ENCODE data around the gene SORCS2.

SORCS2 gene

DNA sequence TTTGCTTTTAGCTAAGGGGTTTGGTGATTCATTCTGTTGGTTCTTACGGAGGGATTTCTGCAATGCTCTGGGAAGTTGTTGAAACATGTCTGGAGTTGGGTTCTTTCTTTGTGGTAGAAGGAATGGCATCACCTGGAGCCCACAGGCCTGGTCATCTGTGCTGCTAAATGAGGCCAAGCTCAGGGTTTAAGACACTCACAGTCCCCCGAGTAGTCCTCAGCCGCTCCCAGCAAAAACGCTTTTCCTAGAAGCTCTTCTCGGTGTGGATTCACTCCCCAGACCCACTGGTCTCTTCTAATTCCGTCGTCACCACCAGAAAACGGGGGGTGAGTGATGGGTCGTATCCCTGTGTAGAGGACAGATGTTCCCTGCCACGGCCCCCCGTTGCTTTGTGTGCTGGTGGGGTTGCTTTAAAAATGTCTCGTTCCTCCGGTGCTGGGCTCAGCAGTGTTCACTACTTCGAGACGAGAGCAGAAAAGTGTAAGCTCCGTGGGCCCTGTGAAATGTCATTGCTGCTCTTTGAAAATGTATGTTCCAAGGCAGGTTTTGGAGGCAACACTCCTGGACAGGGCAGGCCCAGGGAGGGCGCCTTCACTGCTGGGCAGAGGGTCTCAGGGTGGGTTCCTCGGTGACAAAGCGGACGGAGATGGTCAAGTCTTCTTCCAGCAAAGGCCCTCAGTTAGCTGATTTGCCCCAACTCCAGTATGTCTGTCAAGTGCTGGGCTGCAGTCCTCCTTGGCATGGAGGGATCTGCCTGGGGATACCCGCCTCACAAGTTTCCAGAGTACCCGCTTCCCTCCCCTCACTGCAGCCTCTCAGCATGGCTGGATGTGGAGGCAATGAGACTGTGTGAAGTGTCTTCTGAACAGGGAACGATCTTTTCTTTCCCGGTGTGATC, 205.1 kb downstream of the SORCS2 start:
- DNase-seq = no peak

DNA sequence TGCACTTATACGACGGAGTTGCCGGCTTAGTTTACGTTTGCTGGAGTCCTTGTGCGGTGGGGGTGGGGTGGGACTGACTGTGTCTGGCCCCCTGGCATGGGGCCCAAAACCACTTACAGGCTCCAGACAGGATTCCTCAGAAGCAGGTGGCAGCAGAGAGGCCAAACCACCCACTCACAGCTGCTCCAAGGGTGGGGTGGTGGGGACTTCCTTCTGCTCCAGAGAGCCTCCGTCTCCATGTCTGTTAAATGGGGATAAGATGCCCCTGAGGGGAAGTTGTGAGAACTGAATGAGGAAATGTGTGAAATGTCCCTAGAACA, 205.7 kb downstream of the SORCS2 start:
- no peak for DNase-seq

DNA sequence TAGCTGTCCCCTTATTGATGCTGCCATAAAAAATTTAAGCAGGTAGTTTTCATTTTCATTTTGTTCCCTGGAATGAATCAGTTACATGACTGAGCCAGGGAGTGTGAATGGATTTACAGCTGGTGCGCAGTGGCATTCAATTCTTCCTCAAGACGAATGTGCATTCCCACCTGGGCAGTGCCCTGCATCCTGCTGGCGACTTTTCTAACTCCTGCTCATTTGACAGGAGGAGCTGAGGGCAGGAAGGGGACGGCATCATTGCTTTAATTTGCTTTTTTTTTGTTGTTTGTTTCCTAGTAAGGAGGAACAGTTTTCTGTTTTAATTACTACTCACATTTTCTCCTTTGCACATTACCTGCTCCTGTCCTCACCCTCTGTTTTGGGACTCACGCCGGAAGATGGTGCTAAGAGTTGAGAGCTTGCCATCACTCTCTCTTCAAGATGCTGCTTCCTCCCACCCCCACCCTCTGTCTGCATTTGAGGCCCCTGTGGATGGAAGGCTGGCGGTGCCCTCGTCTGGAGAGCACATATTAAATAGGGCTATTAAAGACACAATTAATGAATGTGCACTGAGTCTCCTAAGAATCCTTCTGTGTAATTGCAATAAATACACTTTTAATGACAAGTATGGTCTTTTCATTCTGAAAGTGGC, 206.6 kb downstream of the SORCS2 start:
- DNase-seq = no peak

DNA sequence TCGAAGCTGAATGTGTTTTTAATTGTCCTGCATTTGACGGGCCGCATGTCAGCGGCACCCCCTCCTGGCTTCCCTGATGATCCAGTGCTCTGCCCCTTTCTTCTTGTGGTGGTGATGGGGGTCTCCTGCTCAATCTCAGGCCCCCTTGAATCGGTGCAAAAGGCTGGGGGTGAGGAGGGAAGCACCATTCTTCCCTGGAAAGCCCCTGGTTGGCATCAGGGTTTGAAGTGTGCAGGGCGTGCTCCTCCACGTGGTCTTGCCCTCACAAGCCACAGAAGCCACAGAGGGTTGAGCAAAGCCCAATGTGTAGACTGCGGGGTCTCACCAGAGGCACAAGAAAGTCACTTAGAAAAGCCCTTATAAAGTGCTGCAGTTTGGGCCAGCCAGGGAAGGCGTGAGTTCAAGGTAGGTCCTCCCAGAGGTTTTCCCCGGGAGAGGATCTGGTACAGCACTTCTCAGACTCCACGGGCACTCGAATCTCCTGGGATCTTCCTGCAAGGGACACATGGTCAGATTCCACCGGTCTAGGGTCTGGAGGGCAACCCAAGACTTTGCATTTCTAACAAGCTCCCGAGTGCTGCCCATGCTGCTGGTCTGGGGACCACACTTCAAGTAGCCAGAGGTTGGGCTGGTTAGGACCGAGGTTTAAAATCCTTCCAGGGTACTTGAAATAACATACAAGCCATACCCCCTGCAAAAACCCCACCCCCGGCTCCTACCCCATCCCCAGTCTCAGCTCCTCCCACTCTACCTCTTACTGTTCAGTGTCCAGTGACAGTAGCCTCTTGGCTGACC, 207.3 kb downstream of the SORCS2 start:
- DNase-seq = no peak

DNA sequence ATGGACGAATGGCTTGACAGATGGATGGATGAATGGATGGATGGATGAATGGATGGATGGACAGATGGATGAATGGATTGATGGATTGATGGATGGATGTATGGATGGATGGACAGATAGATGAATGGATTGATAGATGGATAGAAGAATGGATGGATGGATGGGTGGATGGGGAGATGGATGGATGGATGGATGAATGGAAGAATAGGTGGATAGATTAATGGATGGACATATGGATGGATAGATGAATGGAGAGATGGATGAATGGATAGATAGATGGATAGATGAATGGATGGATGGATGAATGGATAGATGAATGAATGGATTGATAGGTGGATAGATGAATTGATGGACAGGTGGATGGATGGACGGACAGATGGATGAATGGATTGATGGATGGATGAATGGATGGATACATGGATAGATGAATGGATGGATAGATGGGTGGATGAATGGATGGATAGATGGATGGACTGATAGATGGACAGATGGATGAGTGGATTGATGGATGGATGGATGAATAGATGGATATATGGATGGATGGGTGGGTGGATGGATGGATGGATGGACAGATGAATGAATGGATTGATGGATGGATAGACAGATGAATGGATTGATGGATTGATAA, 208.4 kb downstream of the SORCS2 start:
- no peak for DNase-seq

DNA sequence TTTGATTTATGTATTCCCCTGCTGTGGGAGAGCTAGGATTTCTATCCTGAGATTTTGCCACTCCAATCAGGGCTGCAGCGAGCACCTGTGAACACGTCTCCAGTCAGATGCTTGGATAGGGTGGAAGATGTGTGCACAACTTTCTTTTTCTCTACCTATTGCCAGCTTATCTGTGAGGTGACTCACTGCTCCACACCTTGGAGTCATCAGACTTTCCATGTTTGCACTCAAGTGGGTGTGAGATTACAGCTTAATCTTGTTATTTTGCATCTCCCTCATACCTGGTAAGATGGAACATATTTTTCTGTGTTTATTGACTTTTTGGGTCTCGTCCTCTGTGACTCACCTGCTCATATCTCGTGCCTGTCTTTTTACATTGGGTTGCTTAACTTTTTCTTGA, 210.2 kb downstream of the SORCS2 start:
- DNase-seq = no peak

DNA sequence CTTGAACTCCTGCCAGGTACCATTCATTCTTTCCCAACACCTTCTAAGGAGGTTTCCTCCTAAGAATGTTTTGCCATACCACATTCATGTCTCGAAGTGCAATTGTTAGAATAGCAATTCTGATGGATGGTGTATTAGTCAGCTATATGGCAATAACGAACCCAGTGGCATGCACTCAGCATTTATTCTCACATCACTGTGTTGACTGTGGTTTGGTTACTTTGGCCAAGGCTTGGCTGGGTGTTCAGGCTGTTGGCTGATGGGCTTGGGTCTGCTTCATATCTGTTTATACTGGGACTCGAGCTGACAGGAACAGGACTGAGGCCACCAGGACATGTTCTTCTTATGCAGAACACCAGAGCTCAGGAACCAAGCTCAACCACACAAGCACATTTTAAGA, 210.7 kb downstream of the SORCS2 start:
- DNase-seq = no peak

DNA sequence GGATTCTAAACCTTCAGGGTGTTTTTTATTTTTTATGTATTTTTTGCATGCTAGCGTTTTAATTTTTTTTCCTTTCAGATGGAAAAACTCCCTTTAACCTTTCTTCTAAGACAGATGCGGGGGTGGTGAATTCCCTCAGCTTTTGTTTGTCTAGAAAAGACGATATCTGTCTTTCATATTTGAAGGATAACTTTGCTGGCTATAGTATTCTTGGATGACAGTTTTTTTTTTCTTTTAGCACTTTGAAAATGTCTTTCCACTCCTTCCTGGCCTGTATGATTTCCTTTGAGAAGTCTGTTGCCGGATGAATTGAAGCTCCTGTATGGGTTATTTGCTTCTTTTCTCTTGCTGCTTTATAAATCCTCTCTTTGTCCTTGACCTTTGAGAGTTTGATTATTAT, 215.8 kb downstream of the SORCS2 start:
- no peak for DNase-seq

DNA sequence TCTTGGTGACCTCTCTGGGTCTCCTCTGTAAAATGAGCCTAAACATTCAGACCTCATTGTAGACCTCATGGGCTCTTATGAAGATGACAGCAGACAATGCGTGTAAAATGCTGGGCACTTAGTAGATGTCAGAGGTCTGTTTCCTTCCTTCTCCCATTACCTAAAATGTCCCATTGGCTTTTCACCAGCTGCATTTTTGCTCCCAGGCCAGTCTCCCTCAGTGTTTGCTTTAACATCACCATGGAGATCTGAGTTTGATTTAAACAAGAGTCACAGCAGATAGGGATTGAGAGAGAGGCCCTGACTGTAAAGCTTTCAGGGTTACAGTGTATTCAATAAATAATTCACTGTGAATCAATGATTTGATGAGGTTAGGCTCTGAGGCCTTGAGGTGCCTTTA, 218.1 kb downstream of the SORCS2 start:
- DNase-seq = no peak

DNA sequence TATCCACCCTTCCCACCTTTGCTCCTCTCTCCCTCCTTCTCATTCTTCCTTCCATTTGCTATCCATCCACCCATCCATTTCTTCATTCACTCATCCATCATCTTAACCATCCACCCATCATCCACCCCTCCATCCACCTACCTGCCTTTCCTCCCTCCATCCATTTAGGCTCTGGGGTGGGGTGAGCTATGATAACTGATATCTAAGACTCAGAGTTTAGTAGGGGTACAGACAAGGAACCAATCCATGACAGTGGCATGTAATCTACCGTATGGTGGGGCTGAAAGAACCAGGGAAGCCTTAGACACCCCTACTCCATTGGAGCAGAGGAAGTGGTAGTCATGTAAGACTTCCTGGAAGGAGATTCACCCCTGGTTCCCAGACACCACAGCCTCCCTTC, 219.2 kb downstream of the SORCS2 start:
- no peak for DNase-seq

DNA sequence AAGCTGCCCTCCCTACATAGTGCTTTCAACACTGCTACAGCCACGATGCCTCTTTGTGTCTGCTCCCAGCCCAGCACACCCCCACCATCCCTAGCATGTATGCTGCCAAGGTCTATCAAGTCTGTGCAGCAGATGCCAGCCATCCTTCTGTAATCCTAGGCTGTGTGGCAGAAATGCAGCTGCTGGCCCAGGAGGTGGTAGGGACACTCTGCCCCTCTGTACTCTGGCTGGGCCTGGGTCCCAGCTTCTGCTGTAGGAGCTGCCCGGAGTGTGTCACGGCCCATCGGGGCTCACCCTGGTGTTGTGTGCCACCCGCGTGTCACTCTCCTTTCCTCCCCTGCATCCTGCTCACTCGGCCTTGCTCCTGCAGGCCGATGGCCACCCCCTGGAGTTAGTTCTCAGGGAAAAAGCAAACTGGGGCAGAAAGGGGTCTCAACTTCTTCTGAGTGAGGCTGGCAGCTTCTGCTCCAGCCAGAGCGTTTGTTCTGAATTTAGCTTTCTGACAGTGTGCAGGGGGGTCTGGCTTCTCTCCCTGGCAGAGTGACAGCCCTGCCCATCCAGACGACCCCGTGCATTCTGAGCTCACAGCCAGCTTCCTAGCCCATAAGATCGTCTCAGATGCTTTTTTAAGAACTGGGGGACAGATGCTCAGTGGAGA, 219.7 kb downstream of the SORCS2 start:
- no peak for DNase-seq

DNA sequence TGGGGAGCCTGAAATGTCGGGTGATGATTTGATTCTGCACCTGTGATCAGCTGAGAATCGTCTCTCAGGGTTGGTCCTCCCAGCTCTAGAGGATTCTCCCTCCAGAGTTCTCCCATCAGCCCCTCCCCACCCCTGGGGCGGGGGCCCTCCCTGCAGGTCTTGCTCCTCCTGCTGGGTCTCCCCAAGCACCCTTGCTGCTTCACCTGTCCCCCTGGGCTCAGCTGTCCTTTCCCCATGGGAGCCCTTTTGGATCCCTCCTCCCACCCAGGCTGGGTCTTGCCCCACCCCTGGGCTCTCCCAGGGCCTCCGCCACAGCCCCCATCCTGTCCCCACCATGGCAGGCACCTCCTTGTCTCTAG, 220.2 kb downstream of the SORCS2 start:
- DNase-seq = no peak

DNA sequence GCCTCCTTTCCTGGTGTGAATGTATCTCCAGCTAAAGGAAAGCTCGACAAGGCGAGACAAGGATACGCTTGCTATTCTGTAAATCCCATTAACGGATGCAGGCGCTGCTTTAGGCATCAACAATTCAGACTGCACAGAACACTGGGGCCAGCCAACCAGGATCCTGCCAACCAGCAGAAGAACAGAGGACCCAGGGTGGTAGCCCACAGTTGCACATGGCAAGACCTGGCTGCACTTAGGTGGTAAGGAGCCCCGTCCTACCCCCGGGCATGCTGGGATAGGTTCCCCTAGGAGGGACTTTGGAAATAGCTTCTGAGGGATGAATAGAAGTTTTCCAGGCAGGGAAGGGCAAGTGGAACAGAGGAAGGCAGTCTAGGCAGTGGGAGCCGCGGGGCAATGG, 221.7 kb downstream of the SORCS2 start:
- no peak for DNase-seq

DNA sequence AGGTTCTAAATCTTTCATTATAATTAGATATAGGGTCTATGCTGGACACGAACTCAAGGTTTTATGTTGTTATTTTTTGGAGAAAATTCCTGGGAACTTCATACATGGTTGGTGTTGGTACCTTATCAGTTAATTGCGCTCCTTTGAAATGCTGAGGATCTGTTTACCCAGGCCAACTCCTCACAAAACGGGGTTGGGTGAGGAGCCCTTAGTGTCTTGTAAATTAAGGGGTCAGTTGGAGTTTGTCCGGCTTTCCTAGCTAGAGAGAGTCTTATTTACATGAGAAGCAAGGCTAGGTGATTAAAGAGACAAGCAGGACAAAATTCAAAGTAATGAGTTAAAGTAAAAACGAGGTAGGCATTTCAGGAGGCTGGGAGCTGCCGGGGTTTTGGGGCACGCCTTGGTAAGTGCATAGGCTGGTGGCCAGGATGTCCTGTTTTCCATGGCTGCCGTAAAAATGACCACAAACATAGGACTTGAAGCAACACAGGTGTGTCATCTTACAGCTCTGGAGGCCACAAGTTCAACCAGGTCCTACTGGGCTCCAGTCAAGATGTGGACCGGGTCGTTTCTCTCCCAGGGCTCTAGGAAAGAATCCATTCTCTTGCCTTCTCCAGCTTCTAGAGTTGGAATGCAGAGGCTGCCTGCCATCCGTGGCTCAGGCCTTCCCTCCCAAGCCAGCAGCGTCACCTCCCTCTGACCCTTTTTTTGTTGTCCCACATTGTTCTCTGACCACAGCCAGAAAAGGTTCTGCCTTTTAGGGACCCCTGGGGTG, 222.6 kb downstream of the SORCS2 start:
- DNase-seq = no peak

DNA sequence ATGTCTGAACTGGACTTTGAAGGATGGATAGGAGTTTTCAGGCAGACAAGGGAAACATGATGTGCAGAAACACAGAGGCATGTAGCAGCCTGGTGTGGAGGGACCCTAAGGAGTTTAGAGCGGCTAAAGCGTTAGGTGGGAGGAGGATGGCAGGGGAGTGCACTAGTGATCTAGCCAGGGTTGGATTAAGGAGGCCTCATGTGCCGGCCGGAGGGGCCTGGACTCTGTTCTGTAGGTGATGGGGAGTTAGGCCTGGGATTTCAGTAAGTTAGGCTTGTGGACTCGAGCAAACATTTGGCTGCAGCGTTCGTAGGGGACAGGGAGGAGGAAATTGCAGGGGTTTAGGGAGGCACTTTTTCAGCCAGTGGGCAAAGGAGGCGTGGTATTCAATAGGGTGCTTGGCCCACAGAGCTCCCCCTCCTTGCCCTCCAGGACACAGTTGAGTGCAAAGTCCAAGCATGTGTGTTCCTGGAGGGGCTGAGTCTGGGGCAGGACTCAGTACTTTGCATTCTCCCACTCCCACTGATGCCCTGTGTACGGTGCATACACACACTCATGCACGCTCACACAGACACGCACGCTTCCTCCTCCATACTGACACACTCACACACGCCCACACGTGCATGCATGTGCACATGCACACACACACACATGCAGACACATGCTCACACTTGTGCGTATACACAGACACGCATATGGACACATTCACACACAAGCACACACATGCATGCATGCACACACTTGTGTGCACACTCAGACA, 223.8 kb downstream of the SORCS2 start:
- no peak for DNase-seq

DNA sequence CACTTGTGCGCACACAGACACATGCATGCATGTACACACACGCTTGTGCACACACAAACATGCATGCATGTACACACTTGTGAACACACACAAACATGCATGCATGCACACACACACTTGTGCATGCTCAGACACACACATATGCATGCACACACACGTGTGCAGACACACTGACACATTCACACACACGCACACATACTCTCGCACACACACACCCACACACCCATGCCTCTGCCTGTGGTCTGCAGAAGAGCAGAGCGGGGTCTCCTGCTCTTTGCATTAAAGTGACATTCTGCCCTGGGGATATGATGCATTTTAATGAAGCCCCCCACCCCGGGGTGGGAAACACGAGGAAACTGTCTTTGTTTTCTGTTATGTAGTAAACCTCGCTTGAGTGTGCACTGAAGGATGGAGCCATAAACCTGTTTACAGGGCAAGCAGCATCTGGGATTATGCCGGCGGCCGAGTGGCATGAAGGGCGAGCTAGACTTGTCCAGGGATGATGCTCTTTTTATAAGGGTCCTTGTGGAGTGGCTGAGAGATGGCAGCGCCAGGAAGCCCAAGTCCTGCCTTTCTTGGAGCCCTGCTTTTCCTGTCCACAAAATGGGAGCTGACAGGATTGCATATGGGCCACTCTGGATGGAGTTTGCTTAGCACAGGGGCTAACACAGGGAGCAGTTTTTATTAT, 224.6 kb downstream of the SORCS2 start:
- DNase-seq = no peak

DNA sequence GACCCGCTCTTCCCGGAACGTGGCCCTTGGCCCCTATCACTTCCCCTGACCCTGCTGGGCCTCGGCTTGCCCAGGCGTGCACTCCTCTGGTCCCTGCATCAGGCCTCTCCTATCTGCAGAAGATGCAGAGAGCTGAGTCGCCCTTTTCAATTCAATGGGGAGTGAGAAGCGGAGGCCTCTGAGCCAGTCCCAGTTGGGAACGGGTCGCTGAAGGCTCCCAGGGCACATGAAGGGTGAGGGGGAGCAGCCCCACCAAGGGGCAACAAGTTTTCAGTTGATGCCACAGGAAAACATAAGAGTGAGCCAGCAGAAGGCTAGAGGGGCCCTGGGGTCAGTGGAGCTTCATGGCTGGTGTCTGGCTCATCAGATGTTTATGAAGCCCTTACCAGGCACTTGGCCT, 225.3 kb downstream of the SORCS2 start:
- no peak for DNase-seq

DNA sequence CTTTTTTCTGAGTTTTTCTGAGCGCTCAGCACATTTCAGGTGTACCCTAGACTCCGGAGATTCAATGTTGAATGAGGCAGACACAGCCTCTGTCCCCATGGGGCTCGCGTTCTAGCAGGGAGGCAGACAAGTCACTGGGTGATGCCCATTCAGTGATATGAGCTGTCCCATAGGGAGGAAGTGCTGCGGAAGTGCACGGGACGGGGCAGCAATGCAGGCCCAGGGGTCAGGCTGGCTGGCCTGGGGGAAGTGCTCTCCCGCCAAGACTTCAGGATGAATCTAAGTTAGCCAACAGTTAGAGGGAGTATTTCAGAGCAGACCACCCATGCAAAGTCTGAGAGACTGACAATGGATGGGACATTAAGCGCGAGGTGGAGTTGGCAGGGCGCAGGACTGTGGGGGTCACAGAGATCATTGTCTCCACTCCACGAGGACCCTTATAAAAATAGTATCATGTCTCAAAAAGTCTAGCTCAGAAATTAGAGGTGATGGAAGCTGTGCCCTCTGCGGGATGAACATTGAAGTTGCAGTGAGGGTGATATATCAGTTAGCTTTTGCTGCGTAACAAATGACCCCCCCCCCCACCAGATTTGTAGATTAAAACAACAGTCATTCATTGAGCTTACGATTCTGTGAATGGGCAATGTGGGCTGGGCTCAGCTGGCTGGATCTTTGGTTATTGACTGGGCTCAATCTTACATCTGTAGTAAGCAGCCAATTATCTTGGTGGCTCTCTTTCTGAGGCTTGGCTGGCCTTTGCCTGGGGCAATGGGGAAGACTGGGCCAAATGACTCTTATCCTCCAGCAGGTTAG, 226.0 kb downstream of the SORCS2 start:
- no peak for DNase-seq

DNA sequence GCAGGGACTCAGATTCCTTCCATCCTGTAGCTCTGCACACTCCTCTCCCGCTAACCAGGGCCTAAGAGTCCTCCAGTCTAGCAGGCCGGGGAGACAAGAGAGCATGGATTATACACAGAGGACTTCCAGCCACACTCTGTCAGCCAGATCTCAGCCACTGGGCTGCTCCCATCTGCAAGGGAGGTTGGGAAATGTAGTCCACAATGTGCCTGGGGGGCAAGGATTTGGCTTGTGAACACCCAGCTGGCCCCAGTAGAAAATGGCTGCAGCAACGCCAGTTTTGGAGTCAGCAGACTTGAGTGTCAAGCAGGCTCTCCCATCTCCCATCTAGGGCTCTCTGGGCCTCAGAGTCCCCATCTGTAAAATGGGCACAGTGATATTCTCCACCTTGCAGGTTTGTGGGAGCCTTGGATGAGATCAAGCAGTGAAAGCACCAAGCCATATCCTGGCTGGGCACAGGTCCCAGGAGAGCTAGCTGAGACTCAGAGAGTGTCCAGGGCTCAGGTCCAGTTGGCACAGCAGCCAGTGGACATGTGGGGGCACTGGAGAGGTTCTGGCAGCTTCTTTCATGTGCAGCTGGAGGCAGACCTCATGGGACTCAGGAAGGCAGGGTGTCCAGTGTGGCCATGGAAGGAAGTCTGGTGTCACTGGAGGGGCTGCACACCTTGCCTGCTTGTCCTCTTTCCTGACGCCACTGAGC, 227.8 kb downstream of the SORCS2 start:
- no peak for DNase-seq

Data from effector CD4-positive, alpha-beta T cell (primary cell).